Endometrium (tissue), 2 donors: ENCODE results near the gene AAMDC.
"Not testable (repeated sequence)": the region's sequence is repeated elsewhere in the genome, so short reads cannot be mapped to it uniquely, and the experiment has no call there.

Experiments used
- FAIRE-seq: peaks from 2 replicates; lab custom pipeline; 2012; peaks lifted over from hg19 to GRCh38; lab: Jason Lieb, UNC
- donor health status: control.
- donor health status: control.

AAMDC gene

GRCh38 chr11:77886401-77886800 is 65.5 kb downstream of the AAMDC start:
- no peak for FAIRE-seq

- FAIRE-seq = not testable (repeated sequence)
These were observed 68.1 kb downstream of the AAMDC start for GRCh38 chr11:77889045-77889444.

- not testable (repeated sequence) for FAIRE-seq
These were observed 69.2 kb downstream of the AAMDC start for GRCh38 chr11:77890100-77890614.

- FAIRE-seq = not testable (repeated sequence)
These were observed 69.7 kb downstream of the AAMDC start for GRCh38 chr11:77890619-77891056.

GRCh38 chr11:77891256-77891655 is 70.3 kb downstream of the AAMDC start:
- FAIRE-seq = not testable (repeated sequence)

GRCh38 chr11:77891703-77892102 is 70.8 kb downstream of the AAMDC start:
- not testable (repeated sequence) for FAIRE-seq

GRCh38 chr11:77894949-77895348 is 74.0 kb downstream of the AAMDC start:
- not testable (repeated sequence) for FAIRE-seq

GRCh38 chr11:77908835-77909234 is 87.9 kb downstream of the AAMDC start:
- no peak for FAIRE-seq

- no peak for FAIRE-seq
These were observed 88.3 kb downstream of the AAMDC start for GRCh38 chr11:77909277-77909676.

- not testable (repeated sequence) for FAIRE-seq
These were observed 89.9 kb downstream of the AAMDC start for GRCh38 chr11:77910828-77911227.

GRCh38 chr11:77913608-77914306 is 92.8 kb downstream of the AAMDC start:
- not testable (repeated sequence) for FAIRE-seq

GRCh38 chr11:77914307-77914791 is 93.4 kb downstream of the AAMDC start:
- FAIRE-seq = not testable (repeated sequence)

GRCh38 chr11:77917713-77918112 is 96.8 kb downstream of the AAMDC start:
- not testable (repeated sequence) for FAIRE-seq
